H1 (cell line): ENCODE data around the gene C22orf42. TPM values are rescaled to one million over a fixed set of nuclear protein-coding genes. Genes with fewer than 3 reads are reported as not detected.

Experiments
- CTCF ChIA-PET: fragments of 300-600 bp; sonication (Branson Sonifier 250); formaldehyde crosslinking; loops from one replicate; lab custom pipeline; 2021; ENCODE audit not compliant: partially characterized antibody; lab: Charles Lee
- POLR2A ChIA-PET: fragments of 300-600 bp; sonication (Branson Sonifier 250); formaldehyde crosslinking; loops from one replicate; lab custom pipeline; 2021; ENCODE audit warnings: inconsistent platforms; ENCODE audit not compliant: partially characterized antibody; lab: Charles Lee
- DNase-seq, 2 experiments: peaks; one replicate each; pipeline versions ENCODE4 v3.0.0 to v3.0.0-alpha.2; 2010 to 2022; ENCODE audit warnings: low spot score in 2 of 2, low read depth in 1 of 2, mixed read lengths in 1 of 2
- FAIRE-seq: peaks from 2 replicates; lab custom pipeline; 2011; peaks lifted over from hg19 to GRCh38; lab: Jason Lieb, UNC
- H2AFZ ChIP-seq: 2 replicates; pipeline ENCODE4 v1.8.1; 2012; ENCODE audit warnings: low read length, inconsistent platforms
- H2AK5ac ChIP-seq: 2 replicates; pipeline ENCODE4 v1.6.1; 2013; ENCODE audit warnings: low read depth, low read length
- H2BK120ac ChIP-seq: replicated peaks from 2 replicates; pipeline ENCODE3; 2013; ENCODE audit warnings: low read depth, low read length, inconsistent platforms
- H2BK12ac ChIP-seq: 2 replicates; pipeline ENCODE4 v1.6.1; 2013; ENCODE audit warnings: low read depth, low read length
- H2BK15ac ChIP-seq: 2 replicates; pipeline ENCODE4 v1.6.1; 2013; ENCODE audit warnings: low read length
- H2BK20ac ChIP-seq: 2 replicates; pipeline ENCODE4 v1.6.1; 2013; ENCODE audit warnings: low read length
- H2BK5ac ChIP-seq: 2 replicates; pipeline ENCODE4 v1.6.1; 2013; ENCODE audit warnings: low read depth, low read length
- H3K14ac ChIP-seq: 2 replicates; pipeline ENCODE4 v1.6.1; 2013; ENCODE audit warnings: inconsistent platforms; ENCODE audit not compliant: insufficient read length
- H3K18ac ChIP-seq: 2 replicates; pipeline ENCODE4 v1.6.1; 2013; ENCODE audit warnings: low read length; ENCODE audit errors: extremely low read depth
- H3K23ac ChIP-seq: 2 replicates; pipeline ENCODE4 v1.6.1; 2013; ENCODE audit warnings: inconsistent platforms; ENCODE audit not compliant: insufficient read length
- H3K23me2 ChIP-seq: 2 replicates; pipeline ENCODE4 v1.6.1; 2013; ENCODE audit warnings: low read depth, low read length
- H3K27ac ChIP-seq: 2 replicates; pipeline ENCODE4 v1.6.1; 2011; ENCODE audit warnings: low read depth, low read length, inconsistent platforms
- H3K27me3 ChIP-seq, 4 experiments: replicated peaks in 1 of 4; 1 replicate in 1 of 4; 2 replicates in 3 of 4; pipeline versions ENCODE4 v1.6.1 to v1.8.1; 2011 to 2013; ENCODE audit warnings: low read length in 3 of 4, mild to moderate bottlenecking in 3 of 4, inconsistent platforms in 2 of 4, mixed read lengths in 2 of 4, moderate library complexity in 1 of 4; ENCODE audit not compliant: control insufficient read depth in 3 of 4, insufficient read depth in 3 of 4; ENCODE audit errors: extremely low read depth in 1 of 4
- H3K36me3 ChIP-seq, 4 experiments: 2 replicates each; pipeline versions ENCODE4 v1.6.1 to v1.8.1; 2011 to 2013; ENCODE audit warnings: mild to moderate bottlenecking in 4 of 4, low read length in 3 of 4, moderate library complexity in 2 of 4, control low read depth in 1 of 4, inconsistent platforms in 1 of 4; ENCODE audit not compliant: insufficient read depth in 4 of 4, control insufficient read depth in 2 of 4
- H3K4ac ChIP-seq: replicated peaks from 2 replicates; pipeline ENCODE3; 2013; ENCODE audit warnings: low read length, low read depth, mixed read lengths, inconsistent platforms; ENCODE audit not compliant: insufficient read length
- H3K4me1 ChIP-seq, 4 experiments: replicated peaks in 1 of 4; 1 replicate in 1 of 4; 2 replicates in 3 of 4; pipeline versions ENCODE4 v1.6.1 to v1.8.1; 2011 to 2013; ENCODE audit warnings: low read length in 3 of 4, inconsistent platforms in 2 of 4, mixed read lengths in 1 of 4; ENCODE audit not compliant: insufficient read depth in 4 of 4, control insufficient read depth in 3 of 4
- H3K4me2 ChIP-seq, 2 experiments: 2 replicates each; pipeline versions ENCODE4 v1.6.1 to v1.8.1; 2011 to 2013; ENCODE audit warnings: low read depth in 2 of 2, low read length in 2 of 2, control low read depth in 1 of 2, inconsistent platforms in 1 of 2, mild to moderate bottlenecking in 1 of 2; ENCODE audit not compliant: insufficient read depth in 1 of 2
- H3K4me3 ChIP-seq, 4 experiments: fragments of 200-600, 300-600 bp in 1 of 4; sonication (generic), shearing (Covaris generic), sonication (Bioruptor Twin) in 1 of 4; 2 replicates each; pipeline versions ENCODE4 v1.5.1 to v1.8.1; 2011 to 2016; ENCODE audit warnings: low read length in 4 of 4, low read depth in 3 of 4, control low read depth in 2 of 4, inconsistent platforms in 2 of 4, mild to moderate bottlenecking in 2 of 4, mixed read lengths in 1 of 4, moderate library complexity in 1 of 4; ENCODE audit not compliant: insufficient read depth in 2 of 4; ENCODE audit errors: extremely low read depth in 1 of 4
- H3K56ac ChIP-seq: replicated peaks from 2 replicates; pipeline ENCODE3; 2013; ENCODE audit warnings: low read depth, mild to moderate bottlenecking, mixed read lengths, low read length, inconsistent platforms; ENCODE audit not compliant: insufficient read length
- H3K79me1 ChIP-seq: 2 replicates; pipeline ENCODE4 v1.6.1; 2013; ENCODE audit warnings: low read depth, low read length, control low read depth
- H3K79me2 ChIP-seq, 2 experiments: 2 replicates each; pipeline versions ENCODE4 v1.6.1 to v1.8.1; 2012 to 2013; ENCODE audit warnings: low read length in 2 of 2, mild to moderate bottlenecking in 2 of 2, inconsistent platforms in 1 of 2; ENCODE audit not compliant: insufficient read depth in 2 of 2, control insufficient read depth in 1 of 2
- H3K9ac ChIP-seq, 4 experiments: replicated peaks in 1 of 4; 1 replicate in 1 of 4; 2 replicates in 3 of 4; pipeline versions ENCODE4 v1.6.1 to v1.8.1; 2011 to 2013; ENCODE audit warnings: low read depth in 3 of 4, low read length in 3 of 4, control low read depth in 2 of 4, mild to moderate bottlenecking in 2 of 4, moderate library complexity in 2 of 4, inconsistent platforms in 1 of 4; ENCODE audit errors: extremely low read depth in 1 of 4
- H3K9me3 ChIP-seq, 2 experiments: 2 replicates each; pipeline versions ENCODE4 v1.6.1 to v1.8.1; 2012 to 2013; ENCODE audit warnings: mild to moderate bottlenecking in 2 of 2, moderate library complexity in 2 of 2, control low read depth in 1 of 2, inconsistent platforms in 1 of 2, low read depth in 1 of 2, low read length in 1 of 2, mixed read lengths in 1 of 2; ENCODE audit not compliant: insufficient read depth in 2 of 2
- H4K20me1 ChIP-seq, 2 experiments: replicated peaks in 1 of 2; 2 replicates each; pipeline versions ENCODE3 to v1.8.1; 2011 to 2013; ENCODE audit warnings: inconsistent platforms in 2 of 2, low read length in 2 of 2, mild to moderate bottlenecking in 1 of 2; ENCODE audit not compliant: insufficient read depth in 2 of 2, control insufficient read depth in 1 of 2
- H4K5ac ChIP-seq: 2 replicates; pipeline ENCODE4 v1.6.1; 2013; ENCODE audit warnings: low read length, low read depth, mixed read lengths, inconsistent platforms; ENCODE audit not compliant: insufficient read length
- H4K8ac ChIP-seq: 2 replicates; pipeline ENCODE4 v1.8.0; 2013; ENCODE audit warnings: mild to moderate bottlenecking, moderate library complexity, low read length, inconsistent platforms; ENCODE audit not compliant: insufficient read depth; ENCODE audit errors: extremely low read depth
- H4K91ac ChIP-seq: replicated peaks from 2 replicates; pipeline ENCODE3; 2013; ENCODE audit warnings: low read length, mixed read lengths, inconsistent platforms; ENCODE audit not compliant: insufficient read length
- ASH2L ChIP-seq: fragments of 200-600, 300-600 bp; sonication (generic); IDR thresholded peaks from one replicate; pipeline ENCODE4 v1.7.1; 2017; ENCODE audit warnings: low read length
- CTCF ChIP-seq, 3 experiments: IDR thresholded peaks; 1 replicate in 2 of 3; 2 replicates in 1 of 3; pipeline versions ENCODE4 v1.5.1 to v1.6.1; 2011; ENCODE audit warnings: low read length in 3 of 3, mild to moderate bottlenecking in 3 of 3, inconsistent platforms in 2 of 3, low read depth in 1 of 3, moderate library complexity in 1 of 3; ENCODE audit not compliant: insufficient read depth in 1 of 3; ENCODE audit errors: control extremely low read depth in 1 of 3
- RAD21 ChIP-seq, 2 experiments: IDR thresholded peaks in 1 of 2; conservative IDR thresholded peaks in 1 of 2; 2 replicates each; pipeline ENCODE4 v1.6.1; 2011; ENCODE audit warnings: low read depth in 2 of 2, low read length in 2 of 2, improper control_type of control experiment in 1 of 2, inconsistent platforms in 1 of 2, mild to moderate bottlenecking in 1 of 2, moderate library complexity in 1 of 2
- WGBS, 2 experiments: shearing (Covaris generic) in 1 of 2; methylation state at CpG; one replicate each; pipeline versions ENCODE4 v1.1.6 to v1.1.7; 2013 to 2015; ENCODE audit warnings: low lambda C conversion rate in 2 of 2, mixed read lengths in 2 of 2, inconsistent platforms in 1 of 2, low coverage in 1 of 2, missing lambda C conversion rate in 1 of 2; ENCODE audit not compliant: insufficient replicate concordance in 2 of 2, insufficient coverage in 1 of 2, insufficient read length in 1 of 2; ENCODE audit errors: extremely low coverage in 1 of 2, missing lambda C conversion rate in 1 of 2; 5-methylcytosine and 5-hydroxymethylcytosine counted together
- polyA plus RNA-seq, 7 experiments: library from polyadenylated mRNA; depleted of rRNA in 3 of 7; stranded (reverse) in 5 of 7; unstranded in 2 of 7; fragments of >200 nt in 5 of 7; fragments of 200-250 nt in 2 of 7; gene quantifications; 1 replicate in 5 of 7; 2 replicates in 1 of 7; 4 replicates in 1 of 7; pipeline versions ENCODE4 v1.2.1 to v1.2.3, GENCODE V29; 2011 to 2013; ENCODE audit warnings: missing spikeins in 2 of 7, mixed read lengths in 2 of 7
- total RNA-seq: library from RNA; stranded (reverse); fragmentation: NEBNext Ultra II Directional; extraction: Animal tissue kit (Norgen Biotek cat#: 25700); gene quantifications from 2 replicates; pipeline ENCODE4 v1.2.1, GENCODE V29; 2021

The C22orf42 gene
- total and polyA plus RNA-seq, 2 of the 8 experiments (the other 6 are each of a cell fraction or from before 2014, with no cell fraction given): 0.50 TPM; not detected in 1

- no peak overlapping the region for H3K23ac ChIP-seq
- WGBS, 2 experiments: 89% methylated on average over 2 of the region's 2 CpGs; no CpG with 5 or more reads in 1 of the 2 experiments
- no peaks in the 10 kb centered on the region for H3K23me2 ChIP-seq
- no peak overlapping the region for H2BK15ac ChIP-seq
- no peak overlapping the region for H2BK20ac ChIP-seq
- peaks cover 0 to 2% of the 10 kb centered on the region in 2 experiments for H4K20me1 ChIP-seq
- CTCF ChIA-PET: interaction anchor here (0.7 to 2.3 kb wide), 18 partner anchors 9 to 523 kb away, joined by 3 to 10 read pairs (median 4); no protein-coding TSS in a partner anchor
- no peaks in the 10 kb centered on the region for H3K79me1 ChIP-seq
- H3K4ac ChIP-seq: no peak overlapping the region
- no peak overlapping the region for H3K4me2 ChIP-seq
- H4K8ac ChIP-seq: no peak overlapping the region
- H3K9ac ChIP-seq: no peak overlapping the region
- no peak for DNase-seq
- no peak overlapping the region for H2AK5ac ChIP-seq
- no peak overlapping the region for H2BK5ac ChIP-seq
- no peak overlapping the region for H3K14ac ChIP-seq
- peak; percentile 48 to 53 for TF ChIP-seq RAD21 (IDR thresholded peaks at IDR 0.05 in 1 of 2, conservative IDR thresholded peaks at IDR 0.05 in 1 of 2; ENCODE audit: low read depth in 2 of 2, low read length in 2 of 2)
- peak in 2 of 3 experiments; percentile 24 to 29; a peak in 2 of 4 replicates for TF ChIP-seq CTCF (IDR thresholded peaks at IDR 0.05; ENCODE audit: control extremely low read depth in 1 of 3, insufficient read depth in 1 of 3, low read depth in 1 of 3, low read length in 3 of 3)
- TF ChIP-seq ASH2L: no peak
- TF ChIP-seq, all 59 proteins: peak for 2
- Histone ChIP-seq H4K5ac (no peak overlapping the region), H2BK120ac (no peak overlapping the region), H3K9me3 (no peaks in the 10 kb centered on the region), H3K18ac (no peak overlapping the region), H2AFZ (no peak overlapping the region), H2BK12ac (no peak overlapping the region), H3K36me3 (no peaks in the 10 kb centered on the region), H3K27me3 (no peaks in the 10 kb centered on the region; a peak in 1 of 7 replicates), H3K4me3 (no peak overlapping the region), H3K79me2 (no peaks in the 10 kb centered on the region), H3K4me1 (no peaks in the 10 kb centered on the region), H3K27ac (no peak overlapping the region), H4K91ac (no peak overlapping the region), H3K56ac (no peak overlapping the region)
- no peak for FAIRE-seq
- POLR2A ChIA-PET: interaction anchor here (0.7 kb wide), 1 partner anchor 156 kb away, joined by 4 read pairs; no protein-coding TSS in a partner anchor
Measured at GRCh38 chr22:32103658-32104315, 55.3 kb downstream of the C22orf42 start.
